ENCODE data around the gene MAGT1. TPM values are rescaled to one million over a fixed set of nuclear protein-coding genes. Genes with fewer than 3 reads are reported as not detected.
A peak's percentile ranks its signal among the peaks of the same experiment; 100 is the strongest.

Gene MAGT1
- polyA plus RNA-seq, 1 donor, result 67.8 TPM

GRCh38 chrX:77785486-77786364, 109.5 kb downstream of the MAGT1 start, which contains the start of gene ATRX:
ATRX (minus strand) TSS chrX:77786216; CDS start chrX:77786001, 215 bp downstream.
- H3K27ac ChIP-seq (ENCODE audit: low read length), result peak within 1 kb of the TSS; percentile 96
- no peaks in the 10 kb centered on the region for H3K27me3 ChIP-seq (ENCODE audit: control insufficient read depth, insufficient read depth, low read length)
- WGBS (ENCODE audit: insufficient coverage, low lambda C conversion rate), result no CpG with 5 or more reads among the region's 61 CpGs
- H3K4me3 ChIP-seq (ENCODE audit: low read length), result peak within 1 kb of the TSS; percentile 74
- H3K9me3 ChIP-seq (ENCODE audit: control insufficient read depth, low read depth, low read length), result no peaks in the 10 kb centered on the region
- no peaks in the 10 kb centered on the region for H3K36me3 ChIP-seq (ENCODE audit: control insufficient read depth, insufficient read depth, low read length)
- H3K4me1 ChIP-seq (ENCODE audit: control insufficient read depth, insufficient read depth, low read length), result no peaks in the 10 kb centered on the region
- DNase-seq, result peak; percentile 69 to 85

- H3K27me3 ChIP-seq (ENCODE audit: control insufficient read depth, insufficient read depth, low read length), result no peaks in the 10 kb centered on the region
- H3K36me3 ChIP-seq (ENCODE audit: control insufficient read depth, insufficient read depth, low read length), result no peaks in the 10 kb centered on the region
- H3K4me3 ChIP-seq (ENCODE audit: low read length), result no peak overlapping the region
- no peak for DNase-seq
- no CpG with 5 or more reads among the region's 3 CpGs for WGBS (ENCODE audit: insufficient coverage, low lambda C conversion rate)
- H3K9me3 ChIP-seq (ENCODE audit: control insufficient read depth, low read depth, low read length), result no peaks in the 10 kb centered on the region
- H3K4me1 ChIP-seq (ENCODE audit: control insufficient read depth, insufficient read depth, low read length), result no peaks in the 10 kb centered on the region
- H3K27ac ChIP-seq (ENCODE audit: low read length), result no peak overlapping the region
These were observed 115.5 kb downstream of the MAGT1 start for GRCh38 chrX:77779695-77780094.

DNA sequence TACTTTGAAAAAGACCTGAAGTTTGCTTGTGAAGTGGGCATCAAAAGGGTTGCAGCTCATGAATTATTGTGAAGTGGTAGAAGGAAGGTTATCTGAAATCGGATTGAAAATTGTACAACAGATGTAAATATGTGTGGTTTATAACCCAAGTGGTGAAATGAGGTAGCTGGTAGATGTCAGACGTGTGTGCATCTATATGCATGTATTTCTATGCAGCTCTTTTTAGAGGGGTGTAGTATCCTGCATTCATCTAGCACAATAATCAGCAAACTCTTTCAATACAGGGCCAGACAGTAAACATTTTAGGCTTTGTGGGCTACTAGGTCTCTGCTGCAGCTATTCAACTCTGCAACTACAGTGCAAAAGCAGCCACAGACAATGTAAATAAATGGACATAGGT, 118.6 kb downstream of the MAGT1 start:
- Histone ChIP-seq H3K27ac (ENCODE audit: low read length) (no peak overlapping the region), H3K36me3 (ENCODE audit: control insufficient read depth, insufficient read depth, low read length) (no peaks in the 10 kb centered on the region), H3K9me3 (ENCODE audit: control insufficient read depth, low read depth, low read length) (no peaks in the 10 kb centered on the region), H3K4me1 (ENCODE audit: control insufficient read depth, insufficient read depth, low read length) (no peaks in the 10 kb centered on the region), H3K27me3 (ENCODE audit: control insufficient read depth, insufficient read depth, low read length) (no peaks in the 10 kb centered on the region), H3K4me3 (ENCODE audit: low read length) (no peak overlapping the region)
- DNase-seq, result no peak
- no CpG with 5 or more reads among the region's 2 CpGs for WGBS (ENCODE audit: insufficient coverage, low lambda C conversion rate)

Other genes with a start within 250 kb of the MAGT1 start
- 40.7 TPM for gene ATRX, start 109.2 kb downstream of the MAGT1 start, polyA plus RNA-seq
- 295 TPM for gene COX7B, start 4.0 kb upstream of the MAGT1 start, polyA plus RNA-seq
- gene ATP7A, start 15.3 kb upstream of the MAGT1 start, polyA plus RNA-seq, result 10.0 TPM
- gene PGAM4, start 74.2 kb upstream of the MAGT1 start, polyA plus RNA-seq, result not detected
- gene PGK1, start 208.8 kb upstream of the MAGT1 start, polyA plus RNA-seq, result 276 TPM
- gene TAF9B, start 244.2 kb upstream of the MAGT1 start, polyA plus RNA-seq, result 19.1 TPM